ENCODE data around the gene P2RX7. TPM values are rescaled to one million over a fixed set of nuclear protein-coding genes. Genes with fewer than 3 reads are reported as not detected.

Gene P2RX7
- polyA plus RNA-seq, 1 experiment, result 0.48 TPM

GRCh38 chr12:121117226-121117777, 15.4 kb upstream of the P2RX7 start:
- ChIA-PET POLR2A (no interaction called here), CTCF (interaction anchor here (1.0 kb wide), 1 partner anchor 21 kb away, joined by 3 read pairs; no protein-coding TSS in a partner anchor)
- no peak for DNase-seq (ENCODE audit: low read depth, low spot score)
- H3K27ac ChIP-seq (ENCODE audit: low read depth, low read length), result no peak overlapping the region
- no peak overlapping the region for H3K4me3 ChIP-seq (ENCODE audit: low read depth, low read length)
- no peaks in the 10 kb centered on the region for H3K9me3 ChIP-seq (ENCODE audit: control insufficient read depth, insufficient read depth, low read length)
- TF ChIP-seq CTCF (IDR thresholded peaks at IDR 0.05; ENCODE audit: low read depth, low read length), result no peak
- H3K27me3 ChIP-seq (ENCODE audit: control insufficient read depth, insufficient read depth, low read length), result peaks cover 22% of the 10 kb centered on the region

GRCh38 chr12:121120323-121120722, 12.4 kb upstream of the P2RX7 start:
- H3K4me3 ChIP-seq (ENCODE audit: low read depth, low read length), result no peak overlapping the region
- CTCF ChIA-PET, result interaction anchor here (0.6 to 2.2 kb wide), 2 partner anchors 10 to 17 kb away, joined by 4 to 5 read pairs; no protein-coding TSS in a partner anchor
- POLR2A ChIA-PET, result no interaction called here

DNA sequence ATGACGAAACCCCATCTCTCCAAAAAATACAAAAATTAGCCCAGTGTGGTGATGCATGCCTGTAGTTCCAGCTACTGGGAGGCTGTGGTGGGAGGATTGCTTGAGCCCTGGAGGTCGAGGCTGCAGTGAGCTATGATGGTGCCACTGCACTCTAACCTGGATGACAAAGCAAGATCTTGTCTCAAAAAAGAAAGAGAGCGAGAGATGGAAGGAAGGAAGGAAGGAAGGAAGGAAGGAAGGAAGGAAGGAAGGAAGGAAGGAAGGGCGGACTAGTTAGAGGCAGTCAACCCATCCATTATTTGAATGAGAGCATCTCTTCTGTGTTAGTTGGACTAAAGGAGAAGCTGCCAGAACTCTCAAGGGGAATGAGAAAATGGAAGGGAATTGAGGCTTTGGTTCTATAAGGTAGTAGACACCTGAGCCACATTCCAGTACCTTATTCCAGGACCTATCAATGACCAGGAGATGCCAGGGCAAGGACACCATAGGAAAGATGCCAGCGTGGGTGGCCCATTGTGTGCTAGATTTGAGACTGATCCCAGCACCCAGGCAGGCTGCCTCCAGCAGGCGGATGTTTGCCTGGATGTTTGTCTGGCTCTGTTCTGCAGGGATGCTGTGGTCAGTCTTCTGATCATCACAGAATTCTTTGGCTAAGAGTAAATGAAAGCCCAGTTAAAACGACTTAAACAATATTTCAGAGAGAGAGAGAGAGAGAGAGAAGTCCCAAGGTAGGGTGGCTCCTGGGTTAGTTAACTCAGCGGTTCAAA, 11.5 kb upstream of the P2RX7 start:
- no peak for DNase-seq (ENCODE audit: low read depth, low spot score)
- Histone ChIP-seq H3K27ac (ENCODE audit: low read depth, low read length) (no peak overlapping the region), H3K27me3 (ENCODE audit: control insufficient read depth, insufficient read depth, low read length) (peaks cover 25% of the 10 kb centered on the region), H3K4me3 (ENCODE audit: low read depth, low read length) (no peak overlapping the region), H3K9me3 (ENCODE audit: control insufficient read depth, insufficient read depth, low read length) (no peaks in the 10 kb centered on the region)
- no peak for TF ChIP-seq CTCF (IDR thresholded peaks at IDR 0.05; ENCODE audit: low read depth, low read length)
- ChIA-PET CTCF (interaction anchor here (0.6 to 2.2 kb wide), 2 partner anchors 11 to 18 kb away, joined by 4 to 5 read pairs; no protein-coding TSS in a partner anchor), POLR2A (no interaction called here)

More at GRCh38 chr12:121120323-121120722, 12.4 kb upstream of the P2RX7 start:
- H3K27me3 ChIP-seq (ENCODE audit: control insufficient read depth, insufficient read depth, low read length), result peaks cover 27% of the 10 kb centered on the region
- H3K9me3 ChIP-seq (ENCODE audit: control insufficient read depth, insufficient read depth, low read length), result no peaks in the 10 kb centered on the region
- no peak for DNase-seq (ENCODE audit: low read depth, low spot score)
- TF ChIP-seq CTCF (IDR thresholded peaks at IDR 0.05; ENCODE audit: low read depth, low read length), result no peak
- no peak overlapping the region for H3K27ac ChIP-seq (ENCODE audit: low read depth, low read length)

GRCh38 chr12:121121805-121122204, 10.9 kb upstream of the P2RX7 start:
- DNase-seq (ENCODE audit: low read depth, low spot score), result no peak
- H3K9me3 ChIP-seq (ENCODE audit: control insufficient read depth, insufficient read depth, low read length), result no peaks in the 10 kb centered on the region
- POLR2A ChIA-PET, result no interaction called here
- no peak overlapping the region for H3K27ac ChIP-seq (ENCODE audit: low read depth, low read length)
- TF ChIP-seq CTCF (IDR thresholded peaks at IDR 0.05; ENCODE audit: low read depth, low read length), result no peak
- CTCF ChIA-PET, result interaction anchor here (2.2 kb wide), 1 partner anchor 11 kb away, joined by 5 read pairs; no protein-coding TSS in a partner anchor
- peaks cover 19% of the 10 kb centered on the region for H3K27me3 ChIP-seq (ENCODE audit: control insufficient read depth, insufficient read depth, low read length)
- H3K4me3 ChIP-seq (ENCODE audit: low read depth, low read length), result no peak overlapping the region

DNA sequence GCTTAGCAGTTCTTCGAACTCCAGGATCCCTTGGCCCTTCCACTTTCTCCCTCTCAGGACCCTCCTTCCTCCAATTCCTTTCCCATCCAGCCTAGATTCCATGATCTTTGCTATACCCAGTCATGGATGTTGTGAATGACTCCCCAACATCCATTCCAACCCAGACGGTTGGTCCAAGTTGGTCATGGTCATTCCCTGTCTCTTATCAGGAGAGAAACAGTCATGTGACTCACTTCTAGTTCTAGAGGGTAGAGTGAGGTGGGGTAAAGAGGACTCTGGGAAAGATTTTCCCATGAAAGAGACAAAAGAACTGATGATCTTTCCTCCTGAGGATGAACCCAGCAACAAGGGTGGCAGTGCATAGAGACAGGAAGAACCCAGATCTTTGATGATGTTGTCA, 9.2 kb upstream of the P2RX7 start:
- Histone ChIP-seq H3K27ac (ENCODE audit: low read depth, low read length) (no peak overlapping the region), H3K4me3 (ENCODE audit: low read depth, low read length) (no peak overlapping the region), H3K9me3 (ENCODE audit: control insufficient read depth, insufficient read depth, low read length) (no peaks in the 10 kb centered on the region), H3K27me3 (ENCODE audit: control insufficient read depth, insufficient read depth, low read length) (peaks cover 13% of the 10 kb centered on the region)
- no peak for TF ChIP-seq CTCF (IDR thresholded peaks at IDR 0.05; ENCODE audit: low read depth, low read length)
- ChIA-PET POLR2A (no interaction called here), CTCF (no interaction called here)
- no peak for DNase-seq (ENCODE audit: low read depth, low spot score)

Measured in AG04450 (cell line).